Tibial artery (tissue), 4 donors: Measurements from ENCODE around the gene ATG4B.
A peak's percentile ranks its signal among the peaks of the same experiment; 100 is the strongest.
"Not testable (repeated sequence)": the region's sequence is repeated elsewhere in the genome, so short reads cannot be mapped to it uniquely, and the experiment has no call there.

ENCODE experiments used
- DNase-seq, 2 donors: peaks; one replicate each; pipeline ENCODE4 v3.0.0-alpha.2; 2019
- H3K27ac ChIP-seq, 2 donors: fragments of 200-600 bp; sonication (generic) in 1 of 2; 1 replicate in 1 of 2; 2 replicates in 1 of 2; pipeline ENCODE4 v1.5.1; 2018 to 2019; ENCODE audit warnings: mild to moderate bottlenecking in 1 of 2
- H3K27me3 ChIP-seq, 2 donors: fragments of 200-600 bp; sonication (generic) in 1 of 2; one replicate each; pipeline versions ENCODE4 v1.5.1 to v1.6.0; 2016 to 2019
- H3K36me3 ChIP-seq, 3 donors: fragments of 200-600 bp; sonication (generic) in 2 of 3; one replicate each; pipeline ENCODE4 v1.5.1; 2016 to 2019; ENCODE audit warnings: mild to moderate bottlenecking in 2 of 3
- H3K4me1 ChIP-seq, 4 donors: fragments of 200-600 bp; sonication (generic) in 2 of 4; 1 replicate in 3 of 4; 2 replicates in 1 of 4; pipeline ENCODE4 v1.5.1; 2016 to 2019
- H3K4me3 ChIP-seq, 2 donors: fragments of 200-600 bp; sonication (generic) in 1 of 2; 1 replicate in 1 of 2; 2 replicates in 1 of 2; pipeline ENCODE4 v1.5.1; 2018 to 2019; ENCODE audit warnings: mild to moderate bottlenecking in 2 of 2
- H3K9me3 ChIP-seq, 3 donors: fragments of 200-600 bp; sonication (generic) in 1 of 3; one replicate each; pipeline ENCODE4 v1.5.1; 2016 to 2019
- CTCF ChIP-seq, 2 experiments: fragments of 200-600 bp in 1 of 2; fragments of 450-650 bp in 1 of 2; IDR thresholded peaks; one replicate each; pipeline ENCODE4 v1.5.1; 2017 to 2019; ENCODE audit warnings: antibody characterized with exemption in 2 of 2, mild to moderate bottlenecking in 1 of 2, moderate library complexity in 1 of 2
- intact Hi-C: fragments of 100-400 bp; cut with DNase I; formaldehyde crosslinking; loops from one replicate; pipeline ENCODE4 v1.15.0; 2023; ENCODE audit warnings: low total_unique reads

The ATG4B gene

GRCh38 chr2:241659150-241659739, 21.8 kb downstream of the ATG4B start:
- H3K9me3 ChIP-seq: no peaks in the 10 kb centered on the region
- peaks cover 45 to 87% (median 75%) of the 10 kb centered on the region in 3 donors for H3K36me3 ChIP-seq
- no peaks in the 10 kb centered on the region for H3K4me1 ChIP-seq
- H3K27me3 ChIP-seq: no peaks in the 10 kb centered on the region
- H3K4me3 ChIP-seq: no peak overlapping the region
- no peak overlapping the region for H3K27ac ChIP-seq
- TF ChIP-seq CTCF (IDR thresholded peaks at IDR 0.05): peak; percentile 28 to 39
- DNase-seq: peak in 1 of 2 donors; percentile 43
- intact Hi-C loops: no loop called here

GRCh38 chr2:241660593-241661213, 23.2 kb downstream of the ATG4B start:
- H3K9me3 ChIP-seq: no peaks in the 10 kb centered on the region
- no peak for DNase-seq
- H3K36me3 ChIP-seq: peaks cover 32 to 73% (median 61%) of the 10 kb centered on the region in 3 donors
- no peak overlapping the region for H3K27ac ChIP-seq
- TF ChIP-seq CTCF (IDR thresholded peaks at IDR 0.05): no peak
- no peak overlapping the region for H3K4me3 ChIP-seq
- intact Hi-C loops: no loop called here
- no peaks in the 10 kb centered on the region for H3K27me3 ChIP-seq
- H3K4me1 ChIP-seq: no peaks in the 10 kb centered on the region

- H3K4me3 ChIP-seq, intact Hi-C loops, H3K9me3 ChIP-seq, H3K4me1 ChIP-seq, DNase-seq, H3K27ac ChIP-seq, H3K27me3 ChIP-seq: not testable (repeated sequence)
- peaks cover 31 to 74% (median 62%) of the 10 kb centered on the region in 3 donors for H3K36me3 ChIP-seq
These were observed 25.2 kb downstream of the ATG4B start for GRCh38 chr2:241662731-241663130.

- no peak overlapping the region for H3K4me3 ChIP-seq
- H3K36me3 ChIP-seq: peaks cover 44 to 74% (median 62%) of the 10 kb centered on the region in 3 donors
- H3K9me3 ChIP-seq: no peaks in the 10 kb centered on the region
- no peaks in the 10 kb centered on the region for H3K4me1 ChIP-seq
- H3K27ac ChIP-seq: no peak overlapping the region
- H3K27me3 ChIP-seq: no peaks in the 10 kb centered on the region
- no peak for DNase-seq
- TF ChIP-seq CTCF (IDR thresholded peaks at IDR 0.05): no peak
- intact Hi-C loops: no loop called here
These were observed 28.4 kb downstream of the ATG4B start for GRCh38 chr2:241665731-241666440.

- Histone ChIP-seq H3K27ac (no peak overlapping the region), H3K36me3 (peaks cover 49 to 75% (median 63%) of the 10 kb centered on the region in 3 donors), H3K27me3 (no peaks in the 10 kb centered on the region), H3K4me1 (no peaks in the 10 kb centered on the region), H3K4me3 (no peak overlapping the region), H3K9me3 (no peaks in the 10 kb centered on the region)
- no peak for TF ChIP-seq CTCF (IDR thresholded peaks at IDR 0.05)
- DNase-seq: no peak
- intact Hi-C loops: no loop called here
These were observed 29.3 kb downstream of the ATG4B start for GRCh38 chr2:241666627-241667400.
